ENCODE measurements around the gene ARHGAP10.

ARHGAP10 gene

GRCh38 chr4:148030193-148030873 lies 298.4 kb downstream of the ARHGAP10 start:
- DNase-seq (ENCODE audit: low spot score): no peak

DNA sequence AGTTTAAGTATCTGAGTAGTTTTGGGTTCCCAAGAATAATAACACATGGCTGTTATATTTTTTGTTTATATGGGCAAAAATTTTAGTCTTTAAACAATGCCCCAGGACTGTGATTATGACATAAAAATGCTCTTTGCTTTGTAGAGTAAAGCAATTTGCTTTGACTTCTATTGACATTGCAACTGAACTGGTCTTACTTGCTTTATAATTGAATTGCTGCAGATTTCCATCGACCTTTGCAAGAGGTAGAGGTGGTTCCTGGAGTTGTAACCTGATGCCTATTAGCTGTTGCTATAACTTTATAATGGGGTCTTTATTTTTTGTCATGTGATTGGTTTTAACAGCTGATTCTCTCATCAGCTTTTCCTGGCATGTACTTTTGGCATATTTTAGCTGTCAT lies 302.9 kb downstream of the ARHGAP10 start:
- no peak for DNase-seq (ENCODE audit: low spot score)

GRCh38 chr4:148041606-148042329 lies 309.9 kb downstream of the ARHGAP10 start:
- DNase-seq (ENCODE audit: low spot score): no peak

DNA sequence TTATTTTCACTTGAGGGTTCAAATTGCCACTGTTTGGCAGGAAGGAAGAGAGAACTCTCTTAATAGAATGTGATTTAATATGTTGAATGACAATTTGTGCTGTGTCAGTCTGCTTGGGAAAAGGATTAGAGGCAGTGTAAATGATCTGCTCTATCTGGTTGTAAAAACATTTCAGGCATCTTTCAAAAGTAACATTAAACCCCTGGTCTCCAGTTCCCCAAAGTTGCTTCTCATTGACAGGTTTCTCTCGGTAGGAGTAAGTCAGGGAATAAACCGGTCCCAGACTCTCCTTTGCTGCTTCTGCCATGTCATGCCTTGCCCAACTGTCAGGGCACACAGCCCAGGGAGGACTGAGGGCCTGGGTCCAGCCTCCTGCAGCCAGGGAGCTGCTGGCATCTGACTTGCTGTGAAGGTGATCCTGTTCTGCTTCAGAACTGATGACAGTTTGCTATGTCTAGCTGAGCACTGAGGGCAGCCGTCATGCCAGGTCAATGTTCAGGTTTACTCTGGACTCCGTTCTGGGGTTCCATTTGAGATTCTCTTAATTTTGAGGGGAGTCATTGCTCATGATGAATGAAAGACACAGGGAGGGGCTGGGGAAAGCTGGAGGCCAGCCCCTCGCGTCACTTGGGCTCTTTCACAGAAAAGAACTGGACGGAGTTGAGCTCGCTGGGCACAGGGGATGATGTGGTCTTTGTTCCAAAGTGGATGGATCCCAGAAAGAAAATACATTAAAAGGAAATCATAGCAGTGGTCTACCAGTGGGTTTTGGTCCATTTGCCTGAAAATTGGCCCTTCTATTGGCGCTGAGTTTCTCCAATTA lies 312.4 kb downstream of the ARHGAP10 start:
- no peak for DNase-seq (ENCODE audit: low spot score)

DNA sequence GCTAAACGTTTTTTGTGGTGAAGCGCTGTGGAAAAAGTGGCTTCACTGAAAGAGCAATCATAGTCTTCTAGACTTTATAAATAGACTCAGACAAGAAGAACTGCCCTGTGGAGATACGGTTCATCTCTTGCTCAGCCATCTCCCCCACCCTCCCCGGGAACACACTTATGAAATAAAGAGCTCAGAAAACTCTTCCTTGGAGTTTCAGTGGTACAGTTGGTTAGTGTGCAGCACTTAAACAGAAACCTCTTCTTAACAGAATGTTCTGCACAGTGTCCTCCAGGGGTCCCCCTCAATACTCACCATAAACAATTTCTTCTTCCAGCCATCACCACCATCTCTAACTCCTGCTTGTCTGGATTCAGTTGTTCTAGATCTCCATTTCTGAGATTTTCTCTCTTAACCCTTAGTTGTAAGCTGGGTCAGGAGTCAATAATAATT lies 313.0 kb downstream of the ARHGAP10 start:
- no peak for DNase-seq (ENCODE audit: low spot score)

DNA sequence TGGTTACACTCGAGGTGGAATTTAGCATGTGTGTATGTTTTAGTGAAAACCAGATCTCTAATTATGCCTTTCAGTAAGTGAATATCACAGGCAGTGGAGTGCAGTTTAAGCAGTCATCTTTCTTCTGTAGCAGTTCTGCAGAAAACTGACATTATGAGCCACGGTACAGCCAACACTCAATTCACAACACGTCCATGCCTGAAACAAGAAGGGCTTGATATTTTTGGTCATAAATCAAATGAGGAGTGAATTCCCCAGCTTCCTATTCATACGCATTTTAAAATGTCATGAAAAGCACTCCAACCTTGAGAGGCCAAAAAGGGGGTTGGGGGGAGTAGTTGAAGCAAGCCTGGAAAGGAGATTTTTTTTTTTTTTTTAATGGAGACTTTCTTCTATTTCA lies 316.7 kb downstream of the ARHGAP10 start:
- DNase-seq (ENCODE audit: low spot score): no peak

DNA sequence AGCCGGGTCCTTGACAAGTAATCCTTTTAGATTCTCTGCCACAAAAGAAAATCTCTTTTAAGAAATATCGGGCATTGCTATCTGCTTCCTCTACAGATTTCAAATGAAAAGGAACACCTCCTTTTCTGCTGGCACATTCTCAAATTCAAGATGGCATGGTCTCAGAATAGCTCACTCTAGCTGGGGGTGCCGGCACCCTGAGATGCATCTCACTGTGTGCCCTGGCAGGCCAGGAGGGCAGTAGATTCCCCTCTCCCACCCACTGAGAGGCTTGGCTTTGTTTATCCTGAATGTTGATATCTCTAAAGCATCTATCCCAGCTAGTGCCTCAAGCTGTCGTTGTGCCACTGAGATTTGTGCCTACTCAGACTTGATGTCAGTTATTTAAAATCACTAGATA lies 319.5 kb downstream of the ARHGAP10 start:
- DNase-seq (ENCODE audit: low spot score): no peak

- DNase-seq (ENCODE audit: low spot score): no peak
Measured at GRCh38 chr4:148052448-148052847, 320.6 kb downstream of the ARHGAP10 start.

DNA sequence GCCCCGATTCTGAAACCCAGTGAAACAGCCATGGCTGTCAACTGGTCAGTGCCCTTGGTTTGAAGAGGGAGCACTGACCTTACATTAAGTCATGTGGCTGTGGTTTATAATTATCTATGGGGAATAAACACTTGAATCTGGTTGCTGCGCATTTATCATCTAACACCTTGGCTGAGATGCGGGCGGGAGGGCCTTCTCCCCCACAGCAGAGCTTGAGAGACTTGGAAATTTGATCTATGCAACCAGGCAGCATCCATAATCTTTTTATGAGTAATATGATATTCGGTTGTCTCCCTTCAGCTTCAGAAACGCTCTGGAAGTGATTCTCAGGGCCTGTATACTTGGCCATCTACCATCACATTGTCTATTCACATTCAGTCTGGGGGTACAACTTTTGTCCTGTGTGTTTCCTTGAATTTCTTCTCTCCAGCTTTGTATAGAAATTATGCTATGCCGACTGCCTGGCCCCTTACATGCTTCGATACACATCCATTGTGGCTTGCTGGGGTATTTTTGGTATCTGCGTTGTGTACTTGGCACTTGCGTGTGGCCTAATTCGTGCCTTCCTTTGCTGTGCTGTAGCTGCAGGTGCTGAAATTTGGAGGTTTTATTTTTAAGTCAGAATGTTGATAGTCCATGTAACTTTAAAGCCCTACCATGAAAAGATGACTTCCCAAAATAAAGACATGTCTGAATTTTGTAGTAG lies 321.6 kb downstream of the ARHGAP10 start:
- no peak for DNase-seq (ENCODE audit: low spot score)

DNA sequence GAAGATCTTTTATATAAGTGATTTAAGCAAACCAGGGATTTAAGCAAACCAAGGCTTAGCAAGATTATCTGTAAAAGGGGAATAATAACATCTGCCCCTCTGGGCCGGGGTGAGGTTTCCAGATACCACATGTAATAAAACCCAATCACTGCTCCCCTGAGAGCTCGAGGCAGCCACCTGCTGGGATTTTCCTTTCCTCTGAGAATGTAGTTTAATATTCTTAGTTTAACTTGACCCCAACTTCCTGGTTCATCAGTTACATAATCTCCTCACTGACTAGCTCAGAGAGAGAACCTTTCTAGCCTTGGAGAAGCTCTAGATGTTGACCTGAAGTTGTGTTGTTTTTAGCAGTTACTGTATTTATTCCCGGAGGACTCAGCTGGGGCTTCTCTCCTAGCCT lies 322.4 kb downstream of the ARHGAP10 start:
- no peak for DNase-seq (ENCODE audit: low spot score)

DNA sequence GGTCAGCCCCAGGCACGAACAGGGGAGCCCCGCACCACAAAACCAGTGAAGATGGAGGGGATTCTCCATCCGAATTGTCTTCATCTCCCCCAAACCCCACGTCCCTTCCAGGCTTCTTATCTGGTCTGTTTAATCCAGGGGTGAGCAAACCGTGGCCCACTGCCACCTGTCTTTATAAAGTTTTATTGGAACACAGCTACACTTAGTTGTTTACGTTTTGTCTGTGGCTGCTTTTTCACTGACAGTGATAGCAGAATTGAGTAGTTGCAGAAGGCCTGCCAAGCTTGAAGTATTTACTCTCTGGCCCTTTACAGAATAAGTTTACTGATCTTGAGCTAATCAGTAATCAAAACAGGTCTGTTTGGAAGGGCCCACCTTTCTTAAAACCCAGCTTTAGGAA lies 324.0 kb downstream of the ARHGAP10 start:
- no peak for DNase-seq (ENCODE audit: low spot score)

- DNase-seq (ENCODE audit: low spot score): peak; percentile 54
Measured at GRCh38 chr4:148056879-148057278, 325.0 kb downstream of the ARHGAP10 start.

GRCh38 chr4:148057516-148057915 lies 325.6 kb downstream of the ARHGAP10 start:
- DNase-seq (ENCODE audit: low spot score): no peak

DNA sequence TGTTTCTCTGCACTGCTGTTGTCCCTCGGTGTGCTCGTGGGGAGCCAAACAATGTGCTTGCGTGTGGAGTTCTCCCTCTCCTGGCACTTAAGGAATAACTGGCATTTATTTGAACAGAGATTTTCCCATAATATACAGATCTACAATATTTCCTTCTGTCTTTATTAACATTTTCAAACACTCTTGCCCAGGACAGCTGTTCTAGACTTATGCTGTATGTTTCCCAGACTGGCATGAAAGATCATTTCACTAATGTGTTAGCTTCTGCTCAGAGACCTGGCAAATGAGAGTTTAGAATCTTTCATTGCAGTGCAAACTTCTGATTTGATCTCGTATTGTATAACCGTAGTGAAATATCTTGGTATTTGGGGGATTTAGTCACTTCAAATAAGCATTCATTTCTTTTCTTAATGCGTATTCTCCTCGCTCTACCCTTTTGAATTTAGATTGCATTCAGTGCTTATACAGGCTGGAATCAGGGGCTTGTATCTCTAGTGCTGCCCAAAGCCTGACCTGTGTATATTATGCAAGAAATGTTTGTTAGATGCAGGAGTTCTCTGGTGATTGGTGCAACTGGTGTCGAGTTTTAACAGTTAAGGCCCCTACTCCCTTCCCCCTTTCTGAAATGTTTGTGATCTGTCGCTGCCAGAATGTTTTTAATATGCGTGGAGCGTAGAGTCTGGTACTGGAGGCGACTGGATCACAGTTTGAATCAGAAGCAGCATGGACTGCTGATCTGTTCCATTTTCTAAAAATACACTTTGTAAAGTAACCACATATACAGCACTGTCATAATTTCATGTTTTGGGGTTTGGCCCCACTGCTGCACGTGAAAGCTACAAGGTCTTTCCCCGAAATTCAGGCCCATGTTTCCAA lies 326.3 kb downstream of the ARHGAP10 start:
- DNase-seq (ENCODE audit: low spot score): no peak

- no peak for DNase-seq (ENCODE audit: low spot score)
Measured at GRCh38 chr4:148059617-148060180, 327.8 kb downstream of the ARHGAP10 start.

- DNase-seq (ENCODE audit: low spot score): no peak
Measured at GRCh38 chr4:148060264-148061140, 328.6 kb downstream of the ARHGAP10 start.

- DNase-seq (ENCODE audit: low spot score): no peak
Measured at GRCh38 chr4:148061141-148061481, 329.2 kb downstream of the ARHGAP10 start.

- no peak for DNase-seq (ENCODE audit: low spot score)
Measured at GRCh38 chr4:148061795-148062194, 329.9 kb downstream of the ARHGAP10 start.

DNA sequence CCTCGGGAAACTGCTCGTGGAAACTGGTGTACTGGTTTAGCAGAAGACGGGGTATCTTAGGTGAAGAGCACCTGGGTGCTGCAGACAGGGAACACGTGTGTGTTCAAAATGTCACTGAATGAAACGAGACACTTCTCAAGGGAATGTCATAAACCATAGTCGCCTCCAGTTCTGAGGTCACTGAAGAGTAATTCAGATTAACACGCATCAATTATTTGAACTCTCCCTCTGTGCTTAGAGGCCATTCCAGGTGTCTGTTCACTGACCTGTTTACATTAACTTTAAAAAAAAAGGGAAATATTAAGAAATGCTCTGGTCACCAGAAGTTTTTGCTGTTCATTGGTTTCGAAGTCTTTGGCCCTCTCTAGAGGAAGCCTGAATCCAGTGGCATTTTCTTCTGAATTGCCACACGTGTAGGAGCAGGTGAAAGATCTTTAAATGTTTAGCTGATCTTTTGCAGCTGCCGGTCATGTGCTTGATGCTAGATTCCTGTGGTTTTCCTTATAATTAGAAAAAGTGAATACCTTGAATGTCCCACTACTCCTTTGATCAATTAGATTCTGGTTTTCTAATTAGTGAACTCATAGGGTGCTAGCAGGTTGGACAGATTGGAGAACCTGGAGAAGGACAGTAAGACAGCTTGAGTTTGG lies 330.5 kb downstream of the ARHGAP10 start:
- DNase-seq (ENCODE audit: low spot score): no peak

All from hematopoietic multipotent progenitor cell treated with erythropoietin and hydrocortisone succinate and interleukin-3 and kit ligand, for 17 days (in vitro differentiated cells).